H1 (cell line): Measurements from ENCODE around the gene MTARC2. TPM values are rescaled to one million over a fixed set of nuclear protein-coding genes. Genes with fewer than 3 reads are reported as not detected.

Experiments
- CTCF ChIA-PET: fragments of 300-600 bp; sonication (Branson Sonifier 250); formaldehyde crosslinking; loops from one replicate; lab custom pipeline; 2021; ENCODE audit not compliant: partially characterized antibody; lab: Charles Lee
- POLR2A ChIA-PET: fragments of 300-600 bp; sonication (Branson Sonifier 250); formaldehyde crosslinking; loops from one replicate; lab custom pipeline; 2021; ENCODE audit warnings: inconsistent platforms; ENCODE audit not compliant: partially characterized antibody; lab: Charles Lee
- DNase-seq, 2 experiments: peaks; one replicate each; pipeline versions ENCODE4 v3.0.0 to v3.0.0-alpha.2; 2010 to 2022; ENCODE audit warnings: low spot score in 2 of 2, low read depth in 1 of 2, mixed read lengths in 1 of 2
- FAIRE-seq: peaks from 2 replicates; lab custom pipeline; 2011; peaks lifted over from hg19 to GRCh38; lab: Jason Lieb, UNC
- H2AFZ ChIP-seq: 2 replicates; pipeline ENCODE4 v1.8.1; 2012; ENCODE audit warnings: low read length, inconsistent platforms
- H2AK5ac ChIP-seq: 2 replicates; pipeline ENCODE4 v1.6.1; 2013; ENCODE audit warnings: low read depth, low read length
- H2BK120ac ChIP-seq: replicated peaks from 2 replicates; pipeline ENCODE3; 2013; ENCODE audit warnings: low read depth, low read length, inconsistent platforms
- H2BK12ac ChIP-seq: 2 replicates; pipeline ENCODE4 v1.6.1; 2013; ENCODE audit warnings: low read depth, low read length
- H2BK15ac ChIP-seq: 2 replicates; pipeline ENCODE4 v1.6.1; 2013; ENCODE audit warnings: low read length
- H2BK20ac ChIP-seq: 2 replicates; pipeline ENCODE4 v1.6.1; 2013; ENCODE audit warnings: low read length
- H2BK5ac ChIP-seq: 2 replicates; pipeline ENCODE4 v1.6.1; 2013; ENCODE audit warnings: low read depth, low read length
- H3K14ac ChIP-seq: 2 replicates; pipeline ENCODE4 v1.6.1; 2013; ENCODE audit warnings: inconsistent platforms; ENCODE audit not compliant: insufficient read length
- H3K18ac ChIP-seq: 2 replicates; pipeline ENCODE4 v1.6.1; 2013; ENCODE audit warnings: low read length; ENCODE audit errors: extremely low read depth
- H3K23ac ChIP-seq: 2 replicates; pipeline ENCODE4 v1.6.1; 2013; ENCODE audit warnings: inconsistent platforms; ENCODE audit not compliant: insufficient read length
- H3K23me2 ChIP-seq: 2 replicates; pipeline ENCODE4 v1.6.1; 2013; ENCODE audit warnings: low read depth, low read length
- H3K27ac ChIP-seq: 2 replicates; pipeline ENCODE4 v1.6.1; 2011; ENCODE audit warnings: low read depth, low read length, inconsistent platforms
- H3K27me3 ChIP-seq, 4 experiments: replicated peaks in 1 of 4; 1 replicate in 1 of 4; 2 replicates in 3 of 4; pipeline versions ENCODE4 v1.6.1 to v1.8.1; 2011 to 2013; ENCODE audit warnings: low read length in 3 of 4, mild to moderate bottlenecking in 3 of 4, inconsistent platforms in 2 of 4, mixed read lengths in 2 of 4, moderate library complexity in 1 of 4; ENCODE audit not compliant: control insufficient read depth in 3 of 4, insufficient read depth in 3 of 4; ENCODE audit errors: extremely low read depth in 1 of 4
- H3K36me3 ChIP-seq, 4 experiments: 2 replicates each; pipeline versions ENCODE4 v1.6.1 to v1.8.1; 2011 to 2013; ENCODE audit warnings: mild to moderate bottlenecking in 4 of 4, low read length in 3 of 4, moderate library complexity in 2 of 4, control low read depth in 1 of 4, inconsistent platforms in 1 of 4; ENCODE audit not compliant: insufficient read depth in 4 of 4, control insufficient read depth in 2 of 4
- H3K4ac ChIP-seq: replicated peaks from 2 replicates; pipeline ENCODE3; 2013; ENCODE audit warnings: low read length, low read depth, mixed read lengths, inconsistent platforms; ENCODE audit not compliant: insufficient read length
- H3K4me1 ChIP-seq, 4 experiments: replicated peaks in 1 of 4; 1 replicate in 1 of 4; 2 replicates in 3 of 4; pipeline versions ENCODE4 v1.6.1 to v1.8.1; 2011 to 2013; ENCODE audit warnings: low read length in 3 of 4, inconsistent platforms in 2 of 4, mixed read lengths in 1 of 4; ENCODE audit not compliant: insufficient read depth in 4 of 4, control insufficient read depth in 3 of 4
- H3K4me2 ChIP-seq, 2 experiments: 2 replicates each; pipeline versions ENCODE4 v1.6.1 to v1.8.1; 2011 to 2013; ENCODE audit warnings: low read depth in 2 of 2, low read length in 2 of 2, control low read depth in 1 of 2, inconsistent platforms in 1 of 2, mild to moderate bottlenecking in 1 of 2; ENCODE audit not compliant: insufficient read depth in 1 of 2
- H3K4me3 ChIP-seq, 4 experiments: fragments of 200-600, 300-600 bp in 1 of 4; sonication (generic), shearing (Covaris generic), sonication (Bioruptor Twin) in 1 of 4; 2 replicates each; pipeline versions ENCODE4 v1.5.1 to v1.8.1; 2011 to 2016; ENCODE audit warnings: low read length in 4 of 4, low read depth in 3 of 4, control low read depth in 2 of 4, inconsistent platforms in 2 of 4, mild to moderate bottlenecking in 2 of 4, mixed read lengths in 1 of 4, moderate library complexity in 1 of 4; ENCODE audit not compliant: insufficient read depth in 2 of 4; ENCODE audit errors: extremely low read depth in 1 of 4
- H3K56ac ChIP-seq: replicated peaks from 2 replicates; pipeline ENCODE3; 2013; ENCODE audit warnings: low read depth, mild to moderate bottlenecking, mixed read lengths, low read length, inconsistent platforms; ENCODE audit not compliant: insufficient read length
- H3K79me1 ChIP-seq: 2 replicates; pipeline ENCODE4 v1.6.1; 2013; ENCODE audit warnings: low read depth, low read length, control low read depth
- H3K79me2 ChIP-seq, 2 experiments: 2 replicates each; pipeline versions ENCODE4 v1.6.1 to v1.8.1; 2012 to 2013; ENCODE audit warnings: low read length in 2 of 2, mild to moderate bottlenecking in 2 of 2, inconsistent platforms in 1 of 2; ENCODE audit not compliant: insufficient read depth in 2 of 2, control insufficient read depth in 1 of 2
- H3K9ac ChIP-seq, 4 experiments: replicated peaks in 1 of 4; 1 replicate in 1 of 4; 2 replicates in 3 of 4; pipeline versions ENCODE4 v1.6.1 to v1.8.1; 2011 to 2013; ENCODE audit warnings: low read depth in 3 of 4, low read length in 3 of 4, control low read depth in 2 of 4, mild to moderate bottlenecking in 2 of 4, moderate library complexity in 2 of 4, inconsistent platforms in 1 of 4; ENCODE audit errors: extremely low read depth in 1 of 4
- H3K9me3 ChIP-seq, 2 experiments: 2 replicates each; pipeline versions ENCODE4 v1.6.1 to v1.8.1; 2012 to 2013; ENCODE audit warnings: mild to moderate bottlenecking in 2 of 2, moderate library complexity in 2 of 2, control low read depth in 1 of 2, inconsistent platforms in 1 of 2, low read depth in 1 of 2, low read length in 1 of 2, mixed read lengths in 1 of 2; ENCODE audit not compliant: insufficient read depth in 2 of 2
- H4K20me1 ChIP-seq, 2 experiments: replicated peaks in 1 of 2; 2 replicates each; pipeline versions ENCODE3 to v1.8.1; 2011 to 2013; ENCODE audit warnings: inconsistent platforms in 2 of 2, low read length in 2 of 2, mild to moderate bottlenecking in 1 of 2; ENCODE audit not compliant: insufficient read depth in 2 of 2, control insufficient read depth in 1 of 2
- H4K5ac ChIP-seq: 2 replicates; pipeline ENCODE4 v1.6.1; 2013; ENCODE audit warnings: low read length, low read depth, mixed read lengths, inconsistent platforms; ENCODE audit not compliant: insufficient read length
- H4K8ac ChIP-seq: 2 replicates; pipeline ENCODE4 v1.8.0; 2013; ENCODE audit warnings: mild to moderate bottlenecking, moderate library complexity, low read length, inconsistent platforms; ENCODE audit not compliant: insufficient read depth; ENCODE audit errors: extremely low read depth
- H4K91ac ChIP-seq: replicated peaks from 2 replicates; pipeline ENCODE3; 2013; ENCODE audit warnings: low read length, mixed read lengths, inconsistent platforms; ENCODE audit not compliant: insufficient read length
- ASH2L ChIP-seq: fragments of 200-600, 300-600 bp; sonication (generic); IDR thresholded peaks from one replicate; pipeline ENCODE4 v1.7.1; 2017; ENCODE audit warnings: low read length
- BACH1 ChIP-seq: IDR thresholded peaks from 2 replicates; pipeline ENCODE4 v1.6.1; 2012; ENCODE audit warnings: low read length, improper control_type of control experiment
- KDM5A ChIP-seq: fragments of 200-600 bp; IDR thresholded peaks from 2 replicates; pipeline ENCODE4 v1.7.1; 2012; ENCODE audit warnings: mild to moderate bottlenecking, low read length, inconsistent platforms, mixed read lengths
- RAD21 ChIP-seq, 2 experiments: IDR thresholded peaks in 1 of 2; conservative IDR thresholded peaks in 1 of 2; 2 replicates each; pipeline ENCODE4 v1.6.1; 2011; ENCODE audit warnings: low read depth in 2 of 2, low read length in 2 of 2, improper control_type of control experiment in 1 of 2, inconsistent platforms in 1 of 2, mild to moderate bottlenecking in 1 of 2, moderate library complexity in 1 of 2
- RXRA ChIP-seq: IDR thresholded peaks from 2 replicates; pipeline ENCODE4 v1.6.1; 2011; ENCODE audit warnings: low read depth, mild to moderate bottlenecking, low read length, moderate library complexity; ENCODE audit not compliant: insufficient read depth
- SIN3A ChIP-seq, 2 experiments: IDR thresholded peaks in 1 of 2; conservative IDR thresholded peaks in 1 of 2; 2 replicates each; pipeline ENCODE4 v1.6.1; 2011 to 2012; ENCODE audit warnings: low read length in 2 of 2, improper control_type of control experiment in 1 of 2, low read depth in 1 of 2, mild to moderate bottlenecking in 1 of 2
- SP2 ChIP-seq: IDR thresholded peaks from 2 replicates; pipeline ENCODE4 v1.6.1; 2012; ENCODE audit warnings: mild to moderate bottlenecking, low read length, inconsistent platforms
- TAF1 ChIP-seq: IDR thresholded peaks from 2 replicates; pipeline ENCODE4 v1.6.1; 2011; ENCODE audit warnings: mild to moderate bottlenecking, low read depth, low read length
- YY1 ChIP-seq: IDR thresholded peaks from 2 replicates; pipeline ENCODE4 v1.6.1; 2011; ENCODE audit warnings: low read depth, mild to moderate bottlenecking, low read length
- WGBS, 2 experiments: shearing (Covaris generic) in 1 of 2; methylation state at CpG; one replicate each; pipeline versions ENCODE4 v1.1.6 to v1.1.7; 2013 to 2015; ENCODE audit warnings: low lambda C conversion rate in 2 of 2, mixed read lengths in 2 of 2, inconsistent platforms in 1 of 2, low coverage in 1 of 2, missing lambda C conversion rate in 1 of 2; ENCODE audit not compliant: insufficient replicate concordance in 2 of 2, insufficient coverage in 1 of 2, insufficient read length in 1 of 2; ENCODE audit errors: extremely low coverage in 1 of 2, missing lambda C conversion rate in 1 of 2; 5-methylcytosine and 5-hydroxymethylcytosine counted together
- polyA plus RNA-seq, 7 experiments: library from polyadenylated mRNA; depleted of rRNA in 3 of 7; stranded (reverse) in 5 of 7; unstranded in 2 of 7; fragments of >200 nt in 5 of 7; fragments of 200-250 nt in 2 of 7; gene quantifications; 1 replicate in 5 of 7; 2 replicates in 1 of 7; 4 replicates in 1 of 7; pipeline versions ENCODE4 v1.2.1 to v1.2.3, GENCODE V29; 2011 to 2013; ENCODE audit warnings: missing spikeins in 2 of 7, mixed read lengths in 2 of 7
- total RNA-seq: library from RNA; stranded (reverse); fragmentation: NEBNext Ultra II Directional; extraction: Animal tissue kit (Norgen Biotek cat#: 25700); gene quantifications from 2 replicates; pipeline ENCODE4 v1.2.1, GENCODE V29; 2021
- TF ChIP-seq, protein P1 (sequence below): IDR thresholded peaks from 2 replicates; pipeline ENCODE4 v1.6.1; 2011; ENCODE audit warnings: low read depth, mild to moderate bottlenecking, low read length; ENCODE audit not compliant: insufficient read depth

Gene MTARC2
- total and polyA plus RNA-seq, 2 of the 8 experiments (the other 6 are each of a cell fraction or from before 2014, with no cell fraction given) = 7.2 to 7.9 TPM

DNA sequence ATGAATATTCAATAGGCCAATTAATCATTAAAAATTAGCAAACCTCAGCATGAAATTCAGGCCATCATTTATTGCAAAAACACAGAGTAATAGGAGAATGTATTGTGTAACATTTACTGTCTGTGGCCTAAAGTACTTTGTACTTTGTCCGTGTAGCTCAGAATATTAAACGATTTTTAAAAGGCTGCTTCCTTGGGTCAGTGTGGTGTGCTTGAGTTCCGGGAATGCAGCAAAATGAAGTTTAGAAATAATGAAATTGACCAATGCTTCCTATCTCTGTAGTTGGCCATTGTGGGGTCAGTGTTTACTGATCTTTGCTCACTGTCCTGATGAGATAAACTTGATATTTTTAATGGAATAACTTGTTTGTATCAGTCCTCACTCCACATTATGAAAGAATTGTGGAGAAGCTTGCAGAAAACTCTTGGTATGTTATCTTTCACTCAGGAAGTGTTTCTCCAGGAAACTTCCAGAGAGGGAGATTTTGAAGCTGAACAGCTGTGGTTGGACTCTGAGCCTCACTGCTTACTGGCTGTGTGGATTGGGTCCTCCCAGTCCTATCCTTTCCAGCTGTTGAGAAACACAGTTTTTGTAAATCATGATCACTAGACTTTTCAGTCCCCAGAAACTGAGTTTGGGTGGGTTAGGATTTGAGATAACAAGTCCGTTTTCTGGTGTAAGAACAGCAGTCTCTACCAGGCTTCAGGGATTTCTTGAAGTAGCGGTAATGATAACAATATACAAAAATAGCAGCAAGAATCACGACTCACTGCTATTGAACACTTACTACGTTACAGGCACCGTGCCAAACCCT is 19.4 kb downstream of the MTARC2 start:
- WGBS, 2 experiments = 91% methylated on average over 8 of the region's 8 CpGs; no CpG with 5 or more reads in 1 of the 2 experiments
- CTCF ChIA-PET = no interaction called here
- Histone ChIP-seq H2BK12ac (no peak overlapping the region), H3K56ac (no peak overlapping the region), H3K79me2 (no peaks in the 10 kb centered on the region), H3K4me1 (no peaks in the 10 kb centered on the region), H4K8ac (no peak overlapping the region), H3K18ac (no peak overlapping the region), H3K27me3 (no peaks in the 10 kb centered on the region), H3K4me2 (no peak overlapping the region), H3K79me1 (no peaks in the 10 kb centered on the region), H4K20me1 (no peaks in the 10 kb centered on the region), H3K9ac (no peak overlapping the region), H3K4me3 (no peak overlapping the region), H2AFZ (no peak overlapping the region), H3K23ac (no peak overlapping the region), H4K91ac (no peak overlapping the region), H2BK20ac (no peak overlapping the region)
- POLR2A ChIA-PET = no interaction called here
- TF ChIP-seq SIN3A (conservative IDR thresholded peaks at IDR 0.05 in 1 of 2, IDR thresholded peaks at IDR 0.05 in 1 of 2; ENCODE audit: low read depth in 1 of 2, low read length in 2 of 2) = no peak
- no peak for TF ChIP-seq YY1
- TF ChIP-seq BACH1 = no peak
- TF ChIP-seq TAF1 = no peak
- TF ChIP-seq RXRA = no peak
- TF ChIP-seq, protein P1, sequence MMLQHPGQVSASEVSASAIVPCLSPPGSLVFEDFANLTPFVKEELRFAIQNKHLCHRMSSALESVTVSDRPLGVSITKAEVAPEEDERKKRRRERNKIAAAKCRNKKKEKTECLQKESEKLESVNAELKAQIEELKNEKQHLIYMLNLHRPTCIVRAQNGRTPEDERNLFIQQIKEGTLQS = no peak
- no peak for TF ChIP-seq ASH2L
- no peak for TF ChIP-seq SP2
- TF ChIP-seq RAD21 (IDR thresholded peaks at IDR 0.05 in 1 of 2, conservative IDR thresholded peaks at IDR 0.05 in 1 of 2; ENCODE audit: low read depth in 2 of 2, low read length in 2 of 2) = no peak
- TF ChIP-seq KDM5A = no peak
- TF ChIP-seq, all 59 proteins: peak for 0
- Histone ChIP-seq H4K5ac (no peak overlapping the region), H3K36me3 (no peaks in the 10 kb centered on the region), H2BK15ac (no peak overlapping the region), H2BK5ac (no peak overlapping the region), H3K23me2 (no peaks in the 10 kb centered on the region), H2BK120ac (no peak overlapping the region), H3K27ac (no peak overlapping the region), H3K9me3 (no peaks in the 10 kb centered on the region), H3K14ac (no peak overlapping the region), H3K4ac (no peak overlapping the region), H2AK5ac (no peak overlapping the region)
- DNase-seq (no peak), FAIRE-seq (no peak)
